Activated CD8-positive, alpha-beta memory T cell treated with anti-CD3 and anti-CD28 coated beads for 36 hours (primary cell): ENCODE measurements around the gene PSEN1. TPM values are rescaled to one million over a fixed set of nuclear protein-coding genes. Genes with fewer than 3 reads are reported as not detected.

Experiments used
- CTCF ChIA-PET: fragments of 350-600 bp; sonication (Branson Sonifier 250); formaldehyde crosslinking; loops from one replicate; lab custom pipeline; 2021; ENCODE audit warnings: antibody characterized with exemption; lab: Charles Lee
- POLR2A ChIA-PET: fragments of 350-600 bp; sonication (Branson Sonifier 250); formaldehyde crosslinking; loops from one replicate; lab custom pipeline; 2021; ENCODE audit warnings: antibody characterized with exemption; lab: Charles Lee
- total RNA-seq, 2 experiments: library from RNA; stranded (reverse); gene quantifications; one replicate each; pipeline ENCODE4 v1.2.3, GENCODE V29; 2021

Gene PSEN1
- total RNA-seq, 2 experiments from 2014 or later = 26.2 to 30.9 TPM

- CTCF ChIA-PET = no interaction called here
- POLR2A ChIA-PET = no interaction called here
Measured at GRCh38 chr14:73207615-73208014, 71.3 kb downstream of the PSEN1 start.

- ChIA-PET CTCF (interaction anchor here (1.1 kb wide), 1 partner anchor 87 kb away, joined by 3 read pairs; no protein-coding TSS in a partner anchor), POLR2A (no interaction called here)
Measured at GRCh38 chr14:73208390-73208789, 72.1 kb downstream of the PSEN1 start.

- ChIA-PET POLR2A (no interaction called here), CTCF (interaction anchor here (1.1 kb wide), 1 partner anchor 87 kb away, joined by 3 read pairs; no protein-coding TSS in a partner anchor)
Measured at GRCh38 chr14:73208846-73209245, 72.5 kb downstream of the PSEN1 start.

GRCh38 chr14:73209953-73210352 lies 73.6 kb downstream of the PSEN1 start:
- ChIA-PET POLR2A (no interaction called here), CTCF (no interaction called here)

GRCh38 chr14:73211251-73212040 lies 75.1 kb downstream of the PSEN1 start:
- ChIA-PET POLR2A (no interaction called here), CTCF (no interaction called here)

GRCh38 chr14:73216030-73216429 lies 79.7 kb downstream of the PSEN1 start:
- ChIA-PET CTCF (no interaction called here), POLR2A (interaction anchor here (0.9 kb wide), 1 partner anchor 59 kb away, joined by 8 read pairs; no protein-coding TSS in a partner anchor)

- ChIA-PET CTCF (interaction anchor here (0.7 kb wide), 2 partner anchors 22 to 325 kb away, joined by 3 read pairs; no protein-coding TSS in a partner anchor), POLR2A (no interaction called here)
Measured at GRCh38 chr14:73217411-73217810, 81.1 kb downstream of the PSEN1 start.

- ChIA-PET CTCF (interaction anchor here (1.4 kb wide), 1 partner anchor 18 kb away, joined by 3 read pairs; no protein-coding TSS in a partner anchor), POLR2A (no interaction called here)
Measured at GRCh38 chr14:73220061-73220460, 83.8 kb downstream of the PSEN1 start.

- ChIA-PET POLR2A (no interaction called here), CTCF (interaction anchor here (1.4 to 2.0 kb wide), 2 partner anchors 18 to 252 kb away, joined by 3 to 5 read pairs; no protein-coding TSS in a partner anchor)
Measured at GRCh38 chr14:73220634-73221033, 84.3 kb downstream of the PSEN1 start.

GRCh38 chr14:73221945-73222344 lies 85.6 kb downstream of the PSEN1 start:
- ChIA-PET POLR2A (interaction anchor here (0.7 kb wide), 1 partner anchor 229 kb away, joined by 3 read pairs; no protein-coding TSS in a partner anchor), CTCF (interaction anchor here (2.0 kb wide), 1 partner anchor 250 kb away, joined by 5 read pairs; no protein-coding TSS in a partner anchor)

GRCh38 chr14:73223049-73223448 lies 86.7 kb downstream of the PSEN1 start:
- ChIA-PET POLR2A (no interaction called here), CTCF (interaction anchor here (1.1 kb wide), 1 partner anchor 17 kb away, joined by 3 read pairs; no protein-coding TSS in a partner anchor)

- ChIA-PET CTCF (no interaction called here), POLR2A (interaction anchor here (0.6 kb wide), 1 partner anchor 450 kb away, joined by 3 read pairs; no protein-coding TSS in a partner anchor)
Measured at GRCh38 chr14:73225496-73225895, 89.2 kb downstream of the PSEN1 start.

- ChIA-PET POLR2A (no interaction called here), CTCF (no interaction called here)
Measured at GRCh38 chr14:73227812-73228781, 91.8 kb downstream of the PSEN1 start.

- CTCF ChIA-PET = interaction anchor here (1.1 kb wide), 1 partner anchor 26 kb away, joined by 3 read pairs; no protein-coding TSS in a partner anchor
- POLR2A ChIA-PET = no interaction called here
Measured at GRCh38 chr14:73230051-73230450, 93.7 kb downstream of the PSEN1 start.

- ChIA-PET CTCF (interaction anchor here (0.5 kb wide), 1 partner anchor 47 kb away, joined by 3 read pairs; no protein-coding TSS in a partner anchor), POLR2A (no interaction called here)
Measured at GRCh38 chr14:73231981-73232851, 95.9 kb downstream of the PSEN1 start.

GRCh38 chr14:73232984-73233383 lies 96.7 kb downstream of the PSEN1 start:
- POLR2A ChIA-PET = no interaction called here
- CTCF ChIA-PET = no interaction called here

- POLR2A ChIA-PET = no interaction called here
- CTCF ChIA-PET = no interaction called here
Measured at GRCh38 chr14:73233564-73233963, 97.3 kb downstream of the PSEN1 start.

- CTCF ChIA-PET = no interaction called here
- POLR2A ChIA-PET = no interaction called here
Measured at GRCh38 chr14:73234029-73234428, 97.7 kb downstream of the PSEN1 start.
